GM12892 (cell line): ENCODE measurements around the gene ST3GAL5. TPM values are rescaled to one million over a fixed set of nuclear protein-coding genes. Genes with fewer than 3 reads are reported as not detected.
"Not testable (repeated sequence)": the region's sequence is repeated elsewhere in the genome, so short reads cannot be mapped to it uniquely, and the experiment has no call there.

ENCODE experiments used
- DNase-seq: peaks from one replicate; pipeline ENCODE4 v3.0.0; 2011; ENCODE audit not compliant: insufficient read length
- FAIRE-seq: peaks from 2 replicates; lab custom pipeline; 2011; peaks lifted over from hg19 to GRCh38; lab: Jason Lieb, UNC
- POLR2A ChIP-seq: IDR thresholded peaks from 2 replicates; pipeline ENCODE4 v1.6.1; 2011; ENCODE audit warnings: low read depth, low read length, control low read depth
- POLR2AphosphoS5 ChIP-seq: IDR thresholded peaks from 2 replicates; pipeline ENCODE4 v1.6.1; 2011; ENCODE audit warnings: low read depth, low read length, control low read depth
- TAF1 ChIP-seq: IDR thresholded peaks from 2 replicates; pipeline ENCODE4 v1.6.1; 2011; ENCODE audit warnings: low read depth, mild to moderate bottlenecking, control low read depth, low read length, borderline replicate concordance
- polyA plus RNA-seq: library from polyadenylated mRNA; unstranded; fragments of >200 nt; gene quantifications from one replicate; pipeline ENCODE4 v1.2.1, GENCODE V29; 2012; ENCODE audit warnings: missing spikeins, inconsistent platforms; ENCODE audit not compliant: missing spikeins

Gene ST3GAL5
- polyA plus RNA-seq: 5.8 TPM

DNA sequence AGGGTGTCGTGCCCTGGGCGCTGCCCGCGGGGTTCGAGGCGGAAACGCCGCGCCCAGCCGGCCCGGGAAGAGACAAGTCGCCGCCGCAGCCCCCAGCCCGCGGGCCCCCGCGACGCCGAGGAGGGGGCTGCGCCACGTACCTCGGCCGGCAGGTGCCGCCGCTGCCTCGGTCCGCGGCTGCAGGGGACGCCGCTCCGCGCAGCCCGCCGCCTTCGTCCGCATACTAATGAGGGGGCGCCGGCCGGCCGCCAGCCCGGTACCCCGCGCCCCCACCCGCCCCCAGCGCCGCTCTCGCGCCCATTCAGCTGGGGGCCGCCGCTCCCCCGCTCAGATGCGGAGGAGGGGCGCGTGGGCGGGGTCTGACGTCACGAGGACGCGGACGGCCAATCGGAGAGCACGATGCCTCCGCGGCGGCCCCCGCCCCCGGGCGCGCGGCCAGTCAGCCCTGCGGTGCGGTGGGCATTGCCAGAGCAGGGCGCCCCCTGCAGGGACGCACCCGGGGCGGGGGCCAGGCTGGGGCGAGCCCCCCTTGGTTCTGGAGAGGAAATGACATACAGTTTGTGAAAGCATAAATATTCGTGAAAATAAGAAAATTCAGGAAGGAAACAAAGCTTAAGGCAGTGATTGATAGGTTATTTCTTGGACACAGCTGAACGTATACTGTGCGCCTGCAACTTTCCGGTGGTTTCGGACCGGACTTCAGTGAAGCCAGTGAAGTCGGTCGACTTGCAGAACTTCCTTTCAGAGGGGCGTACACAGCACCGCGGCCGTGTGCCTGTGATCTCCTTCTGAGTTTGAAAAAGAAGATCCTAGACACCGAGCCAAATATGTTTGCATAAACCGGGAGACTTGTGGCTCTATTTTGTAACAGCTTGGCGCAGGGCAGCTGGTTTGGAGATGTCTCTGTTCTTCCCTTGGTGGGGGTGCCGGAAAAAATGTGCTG, at the start of gene ST3GAL5:
Gene ST3GAL5, minus strand, starts transcription at position 307 of the 943 bp plus-strand sequence. Its CDS starts 85 bp downstream, at position 222.
- DNase-seq (peak; percentile 87), FAIRE-seq (peak; percentile 81)
- TF ChIP-seq POLR2AphosphoS5 (no peak), TAF1 (no peak), POLR2A (no peak)

DNA sequence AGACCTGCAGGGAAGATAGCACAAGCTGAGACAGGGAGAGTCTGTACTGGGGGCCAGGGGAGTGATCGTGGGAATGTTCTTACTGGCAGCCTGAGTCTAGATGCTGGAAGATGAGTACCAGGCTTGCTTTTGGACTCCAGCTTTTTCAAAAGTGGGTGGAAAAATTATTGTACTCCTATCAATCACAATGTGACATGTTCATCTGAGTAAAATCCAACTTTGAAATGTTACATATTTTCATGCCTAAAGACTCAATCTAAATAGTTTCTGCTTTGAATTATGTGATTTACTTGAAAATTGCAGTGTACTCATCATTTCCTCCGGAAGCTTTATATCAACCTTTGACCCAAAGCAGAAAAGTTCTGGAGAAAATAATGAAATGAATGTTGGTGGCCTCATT, 49.7 kb upstream of the ST3GAL5 start:
- DNase-seq (no peak), FAIRE-seq (no peak)
- TF ChIP-seq POLR2AphosphoS5 (no peak), TAF1 (no peak), POLR2A (no peak)

DNA sequence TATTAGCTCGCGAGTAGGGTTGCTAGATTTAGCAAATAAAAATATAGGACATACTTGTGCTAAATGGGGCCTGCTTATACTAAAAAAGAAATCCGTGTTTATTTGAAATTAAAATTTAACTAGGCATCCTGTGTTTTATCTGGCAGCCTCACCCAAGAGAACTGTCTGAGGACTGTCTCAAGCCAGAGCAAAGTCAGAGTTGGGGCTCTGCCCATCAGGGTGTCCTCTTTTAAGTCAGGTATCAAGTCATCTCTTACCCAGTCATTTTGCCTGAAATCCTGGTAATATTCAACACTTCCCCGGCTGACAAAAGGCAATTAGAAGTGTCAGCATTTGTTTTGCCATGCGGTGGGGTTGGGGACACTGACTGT, 48.3 kb upstream of the ST3GAL5 start:
- FAIRE-seq (no peak), DNase-seq (no peak)
- TF ChIP-seq POLR2AphosphoS5 (no peak), POLR2A (no peak), TAF1 (no peak)

DNA sequence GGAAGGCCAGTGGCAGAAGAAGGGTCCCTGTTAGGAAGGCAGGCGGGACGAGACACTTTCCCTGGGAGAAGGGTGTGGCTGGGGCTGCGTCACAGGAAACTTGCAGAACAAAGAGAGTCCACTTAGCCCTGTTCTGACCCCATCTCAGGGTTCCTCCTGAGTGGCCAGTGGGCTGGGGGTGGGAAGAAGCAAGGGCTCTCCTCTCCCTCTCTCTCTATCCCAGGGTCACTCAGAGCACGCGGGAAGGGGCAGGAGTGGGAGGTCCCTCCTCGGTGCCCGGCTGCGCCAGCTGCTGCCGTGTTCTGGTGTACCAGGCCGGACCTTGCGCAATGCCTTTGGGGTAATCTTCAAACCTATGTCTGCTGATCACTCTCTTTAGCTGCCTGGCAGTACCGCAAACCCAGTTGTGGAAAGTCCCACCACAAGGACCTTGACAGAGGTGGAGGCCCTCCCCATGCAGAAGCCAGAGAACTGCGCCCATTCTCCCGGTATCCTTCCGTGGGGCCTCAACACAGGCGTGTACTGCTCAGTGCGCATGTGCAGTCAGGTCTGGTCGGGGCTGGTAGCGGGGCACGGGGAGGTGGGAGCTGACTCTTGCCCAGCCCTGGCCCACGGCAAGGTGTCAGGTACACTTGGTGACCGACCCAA, 47.8 kb upstream of the ST3GAL5 start:
- no peak for DNase-seq
- no peak for FAIRE-seq
- TF ChIP-seq POLR2AphosphoS5: no peak
- TF ChIP-seq TAF1: no peak
- no peak for TF ChIP-seq POLR2A

DNA sequence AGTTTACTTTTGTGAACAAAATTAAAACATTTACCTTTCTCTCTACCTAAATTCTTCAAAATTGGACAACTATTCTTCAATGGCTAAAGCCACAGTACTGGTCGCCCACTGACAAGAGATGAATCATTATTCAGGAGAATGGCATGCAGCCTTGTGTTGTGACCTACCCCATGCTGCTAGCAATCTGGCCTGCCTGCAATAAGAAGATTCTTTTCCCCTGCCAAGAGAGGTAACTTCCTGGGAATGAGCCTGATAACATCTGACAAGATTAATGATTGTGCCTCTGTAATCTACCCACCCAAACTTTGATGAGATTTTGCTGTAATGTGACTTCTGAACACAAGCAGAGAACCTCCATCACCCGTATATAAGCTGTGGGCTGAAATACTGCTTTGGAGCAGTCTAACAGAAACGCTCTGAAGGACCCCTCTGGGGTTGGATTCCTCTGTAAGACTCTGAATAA, 47.0 kb upstream of the ST3GAL5 start:
- FAIRE-seq (no peak), DNase-seq (no peak)
- TF ChIP-seq TAF1 (no peak), POLR2AphosphoS5 (no peak), POLR2A (no peak)

DNA sequence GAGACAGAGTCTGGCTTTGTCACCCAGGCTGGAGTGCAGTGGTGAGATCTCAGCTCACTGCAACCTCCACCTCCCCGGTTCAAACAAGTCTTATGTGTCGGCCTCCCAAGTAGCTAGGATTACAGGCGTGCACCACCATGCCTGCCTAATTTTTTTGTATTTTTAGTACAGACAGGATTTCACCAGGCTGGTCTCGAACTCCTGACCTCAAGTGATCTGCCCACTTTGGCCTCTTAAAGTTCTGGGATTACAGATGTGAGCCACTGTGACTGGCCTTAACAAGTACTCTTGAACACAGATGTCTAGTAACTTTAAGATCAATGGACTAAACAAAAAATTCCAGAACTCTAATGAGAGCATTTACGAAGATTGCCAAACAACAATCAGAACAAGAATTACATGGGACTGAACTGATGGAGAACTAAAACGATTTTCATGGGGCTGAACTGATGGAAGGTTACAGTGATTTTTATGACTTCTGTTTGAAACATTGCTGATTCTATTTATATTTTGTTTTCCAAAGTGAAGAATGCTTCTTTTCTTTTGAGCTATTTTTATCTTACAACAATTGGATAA, 46.5 kb upstream of the ST3GAL5 start:
- no peak for TF ChIP-seq POLR2AphosphoS5
- no peak for DNase-seq
- FAIRE-seq: no peak

DNA sequence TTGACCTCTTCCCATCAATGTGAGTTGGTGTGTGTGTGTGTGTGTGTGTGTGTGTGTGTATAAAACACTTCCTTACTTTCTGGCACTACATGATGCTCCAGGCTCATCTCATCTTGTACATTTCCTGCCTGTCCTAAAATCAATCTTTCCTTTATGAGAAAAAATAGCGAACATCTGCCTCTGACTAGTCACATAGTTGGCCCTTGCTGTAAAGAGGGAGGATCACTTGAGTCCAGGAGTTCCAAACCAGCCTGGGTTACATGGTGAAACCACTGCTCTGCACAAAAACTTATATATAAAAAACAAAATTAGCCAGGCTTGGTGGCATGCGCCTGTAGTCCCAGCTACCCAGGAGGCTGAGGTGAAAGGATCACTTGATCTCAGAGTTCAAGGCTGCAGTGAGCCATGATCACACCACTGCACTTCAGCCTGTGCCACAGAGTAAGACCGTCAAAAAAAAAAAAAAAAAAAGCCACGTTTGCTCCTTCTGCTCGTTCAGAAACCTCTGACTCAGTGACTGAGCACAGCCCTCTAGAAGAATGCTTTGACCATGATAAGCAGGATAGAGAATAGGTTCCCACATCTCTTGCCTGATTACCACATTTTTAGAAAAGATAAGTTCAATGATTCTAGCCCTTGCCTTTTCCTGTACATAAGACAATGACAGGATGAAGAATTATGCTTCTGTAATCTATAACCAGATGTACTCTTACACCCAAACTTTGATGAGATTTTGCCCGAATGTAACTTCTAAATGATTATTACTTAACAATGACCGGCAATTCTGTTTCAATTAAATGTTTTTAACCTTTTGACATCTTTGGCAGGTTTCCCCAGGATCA, 45.2 kb upstream of the ST3GAL5 start:
- no peak for DNase-seq
- no peak for TF ChIP-seq TAF1
- no peak for TF ChIP-seq POLR2A
- TF ChIP-seq POLR2AphosphoS5: no peak
- FAIRE-seq: no peak

DNA sequence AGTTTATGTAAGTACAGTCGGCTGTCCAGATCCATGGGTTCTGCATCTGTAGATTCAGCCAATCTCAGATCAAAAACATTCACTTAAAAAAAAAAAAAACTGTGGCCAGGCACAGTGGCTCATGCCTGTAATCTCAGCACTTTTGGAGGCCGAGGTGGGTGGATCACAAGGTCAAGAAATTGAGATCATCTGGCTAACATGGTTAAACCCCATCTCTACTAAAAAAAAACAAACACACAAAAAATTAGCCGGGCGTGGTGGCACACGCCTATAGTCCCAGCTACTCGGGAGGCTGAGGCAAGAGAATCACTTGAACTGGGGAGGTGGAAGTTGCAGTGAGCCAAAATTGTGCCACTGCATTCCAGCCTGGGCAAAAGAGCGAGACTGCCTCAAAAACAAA, 42.4 kb upstream of the ST3GAL5 start:
- not testable (repeated sequence) for DNase-seq, FAIRE-seq

DNA sequence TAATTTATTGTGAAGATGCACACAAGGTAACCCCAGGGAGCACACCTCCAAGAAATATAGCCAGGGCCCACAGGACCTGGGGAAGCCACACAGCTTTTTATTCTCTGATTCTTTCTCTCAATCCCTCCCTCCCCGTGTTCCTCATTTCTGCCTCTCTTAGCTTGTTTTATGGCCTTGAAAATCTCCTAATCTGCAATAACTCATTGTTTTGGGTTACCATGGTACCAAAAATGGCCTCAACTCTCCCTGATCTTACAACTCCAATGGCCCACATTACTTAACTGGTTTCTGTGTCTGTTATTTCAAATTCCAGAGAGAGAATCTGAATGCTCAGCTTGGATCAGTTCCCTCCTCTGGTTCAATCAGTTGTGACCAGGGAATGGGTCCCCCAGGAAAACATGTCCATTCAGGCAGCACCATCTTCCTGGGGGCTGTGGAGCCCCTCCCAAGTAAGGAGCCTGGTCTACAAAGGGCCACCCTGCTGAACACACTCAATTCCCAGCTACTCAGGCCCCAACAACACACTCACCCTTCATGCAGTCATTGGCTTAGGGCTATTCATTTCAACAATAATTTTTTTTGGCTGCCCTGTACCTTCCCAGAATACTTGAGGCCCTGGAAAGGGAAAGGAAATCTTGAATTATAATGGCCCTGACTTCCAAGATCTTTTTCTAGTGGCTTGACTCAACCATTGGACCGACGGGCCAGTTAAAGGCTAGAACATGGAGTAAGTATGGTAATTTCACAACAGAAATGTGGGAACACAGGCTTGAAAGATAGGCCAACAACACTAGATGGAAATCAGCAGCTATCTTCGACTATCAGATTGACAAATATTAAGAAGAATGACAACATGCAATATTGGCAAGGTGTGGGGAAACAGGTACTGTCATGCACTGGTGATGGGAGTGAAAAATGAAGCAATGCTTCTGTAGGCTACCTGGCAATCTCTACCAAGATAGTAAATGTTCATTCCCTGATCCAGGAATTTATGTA, 41.6 kb upstream of the ST3GAL5 start:
- TF ChIP-seq POLR2AphosphoS5: no peak
- TF ChIP-seq TAF1: no peak
- no peak for TF ChIP-seq POLR2A
- DNase-seq: no peak
- no peak for FAIRE-seq

DNA sequence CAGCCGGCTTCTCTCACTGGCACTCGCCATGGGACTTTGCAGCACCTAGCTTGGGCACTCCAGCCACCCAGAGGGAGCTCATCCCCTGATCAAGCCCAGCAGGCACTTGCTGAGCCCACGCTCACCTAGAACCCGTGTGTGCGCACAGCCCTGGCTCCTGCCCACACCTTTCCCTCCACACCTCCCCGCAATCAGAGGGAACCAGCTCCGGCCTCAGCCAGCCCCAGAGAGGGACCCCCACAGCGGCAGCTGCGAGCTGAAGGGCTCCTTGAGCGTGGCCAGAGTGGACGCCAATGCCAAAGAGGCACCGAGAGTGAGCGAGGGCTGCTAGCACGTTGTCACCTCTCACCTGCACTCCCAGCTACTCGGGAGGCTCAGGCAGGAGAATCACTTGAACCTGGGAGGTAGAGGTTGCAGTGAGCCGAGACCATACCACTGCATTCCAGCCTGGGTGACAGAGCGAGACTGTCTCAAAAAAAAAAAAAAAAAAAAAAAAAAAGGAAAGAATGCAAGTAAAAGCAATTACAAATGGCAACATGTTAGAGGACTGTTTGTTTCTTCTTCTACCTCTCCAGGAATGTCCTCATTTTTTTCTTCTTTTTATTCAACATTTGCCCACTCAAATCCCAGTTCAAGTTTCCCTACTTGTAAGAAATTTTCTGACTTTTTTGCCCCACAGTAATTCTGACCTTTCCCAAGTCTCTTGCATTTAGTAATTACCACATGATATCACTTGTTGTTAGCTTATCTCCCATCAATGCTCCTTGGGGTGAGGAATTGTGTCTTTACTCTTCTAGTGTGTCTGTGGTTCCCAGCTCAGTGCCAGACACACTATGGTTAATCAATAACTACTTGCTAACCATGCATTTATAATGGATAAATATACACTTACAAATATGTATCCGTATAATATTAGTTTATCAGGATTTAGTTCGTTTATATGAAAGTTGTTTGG, 40.6 kb upstream of the ST3GAL5 start:
- TF ChIP-seq POLR2A (no peak), TAF1 (no peak), POLR2AphosphoS5 (no peak)
- no peak for DNase-seq
- no peak for FAIRE-seq
